PC-9 (cell line): ENCODE results near the gene IMMP2L. TPM values are rescaled to one million over a fixed set of nuclear protein-coding genes. Genes with fewer than 3 reads are reported as not detected.

Source experiments
- BruUV-seq: library from RNA; stranded (reverse); fragments of 400-500 nt; replicated peaks from 2 replicates; lab custom pipeline; 2021; lab: Mats Ljungman, UMichigan
- CTCF ChIA-PET: fragments of 300-600 bp; sonication (Branson Sonifier 250); formaldehyde crosslinking; loops from one replicate; lab custom pipeline; 2022; ENCODE audit warnings: antibody characterized with exemption; lab: Charles Lee
- POLR2A ChIA-PET: fragments of 300-600 bp; sonication (Branson Sonifier 250); formaldehyde crosslinking; loops from one replicate; lab custom pipeline; 2022; ENCODE audit warnings: antibody characterized with exemption; ENCODE audit not compliant: unreplicated experiment; lab: Charles Lee
- DNase-seq, 2 experiments: peaks; one replicate each; pipeline versions ENCODE4 v3.0.0 to v3.0.0-alpha.2; 2015 to 2022; ENCODE audit warnings: mixed read lengths in 1 of 2
- H2AFZ ChIP-seq: fragments of 200-600 bp; sonication (generic); 2 replicates; pipeline ENCODE4 v1.8.1; 2017; ENCODE audit warnings: antibody characterized with exemption
- H3F3A ChIP-seq: fragments of 200-600 bp; sonication (generic); 2 replicates; pipeline ENCODE4 v1.8.1; 2017; ENCODE audit warnings: antibody characterized with exemption, mild to moderate bottlenecking, low read depth; ENCODE audit not compliant: insufficient read depth
- H3K27ac ChIP-seq: fragments of 200-600 bp; sonication (generic); 2 replicates; pipeline ENCODE4 v1.6.1; 2016; ENCODE audit warnings: mixed run types
- H3K27me3 ChIP-seq: fragments of 200-600 bp; sonication (generic); 2 replicates; pipeline ENCODE4 v1.6.1; 2016; ENCODE audit warnings: low read depth, mixed run types; ENCODE audit not compliant: insufficient read depth
- H3K36me3 ChIP-seq: fragments of 200-600 bp; sonication (generic); 2 replicates; pipeline ENCODE4 v1.6.1; 2016; ENCODE audit warnings: low read depth, mixed run types
- H3K4me1 ChIP-seq: fragments of 200-600 bp; sonication (generic); replicated peaks from 2 replicates; pipeline ENCODE4 v1.6.1; 2016; ENCODE audit warnings: mixed run types; ENCODE audit not compliant: insufficient read depth
- H3K4me2 ChIP-seq: fragments of 200-600 bp; sonication (generic); 2 replicates; pipeline ENCODE4 v1.6.1; 2017; ENCODE audit warnings: mixed run types
- H3K4me3 ChIP-seq: fragments of 200-600 bp; sonication (generic); 2 replicates; pipeline ENCODE4 v1.6.1; 2016; ENCODE audit warnings: mixed run types
- H3K79me2 ChIP-seq: fragments of 200-600 bp; sonication (generic); 2 replicates; pipeline ENCODE4 v1.6.1; 2017; ENCODE audit warnings: low read depth, mixed run types
- H3K9me2 ChIP-seq: fragments of 200-600 bp; sonication (generic); 2 replicates; pipeline ENCODE4 v1.8.1; 2017; ENCODE audit warnings: mild to moderate bottlenecking; ENCODE audit not compliant: insufficient read depth
- H3K9me3 ChIP-seq: fragments of 200-600 bp; sonication (generic); 2 replicates; pipeline ENCODE4 v1.8.1; 2016; ENCODE audit warnings: low read depth; ENCODE audit not compliant: insufficient read depth
- H4K20me1 ChIP-seq: fragments of 200-600 bp; sonication (generic); 2 replicates; pipeline ENCODE4 v1.8.1; 2017; ENCODE audit not compliant: insufficient read depth
- EZH2 ChIP-seq: fragments of 200-600 bp; sonication (generic); IDR thresholded peaks from 2 replicates; pipeline ENCODE4 v1.8.0; 2017; ENCODE audit warnings: antibody characterized with exemption, low read depth
- intact Hi-C: fragments of 100-400 bp; cut with micrococcal nuclease; formaldehyde crosslinking; loops from one replicate; pipeline ENCODE4 v1.10.0; 2022; ENCODE audit not compliant: unreplicated experiment
- total RNA-seq: library from RNA; stranded (reverse); gene quantifications from 2 replicates; pipeline ENCODE4 v1.2.3, GENCODE V29; 2021
- TF ChIP-seq, protein P1 (sequence below): fragments of 200-600 bp; sonication (generic); conservative IDR thresholded peaks from 2 replicates; pipeline ENCODE4 v1.6.1; 2017; ENCODE audit warnings: mixed run types, antibody characterized with exemption, mild to moderate bottlenecking, moderate library complexity

The IMMP2L gene
- total RNA-seq, 1 experiment from 2014 or later = 40.5 TPM

DNA sequence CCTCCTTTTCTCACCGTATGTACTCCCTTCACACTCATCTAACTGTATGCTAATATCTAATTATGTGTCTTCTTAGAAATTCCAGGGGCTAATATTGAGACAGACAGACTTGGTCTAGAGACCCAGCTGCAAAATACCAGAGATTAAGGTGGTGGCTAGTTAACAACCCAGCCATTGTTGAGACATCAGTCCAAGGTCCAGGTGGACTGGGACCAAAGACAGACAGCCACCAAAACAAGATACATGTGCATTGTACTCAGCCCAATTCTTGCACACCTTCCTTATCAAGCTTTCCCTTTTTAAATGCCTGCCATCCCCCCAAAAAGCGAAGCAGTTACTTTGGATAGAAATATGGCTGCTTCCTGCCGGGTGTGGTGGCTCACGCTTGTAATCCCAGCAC is 514.7 kb downstream of the IMMP2L start:
- no peak overlapping the region for H3K4me3 ChIP-seq
- no peak overlapping the region for H2AFZ ChIP-seq
- H3K4me1 ChIP-seq = no peaks in the 10 kb centered on the region
- H3K9me3 ChIP-seq = no peaks in the 10 kb centered on the region
- H3K4me2 ChIP-seq = no peak overlapping the region
- no peak overlapping the region for H3K27ac ChIP-seq
- CTCF ChIA-PET = no interaction called here
- no peaks in the 10 kb centered on the region for H3K79me2 ChIP-seq
- H3K36me3 ChIP-seq = no peaks in the 10 kb centered on the region
- no peaks in the 10 kb centered on the region for H3K27me3 ChIP-seq
- no peak for DNase-seq
- intact Hi-C loops = no loop called here
- POLR2A ChIA-PET = no interaction called here
- BruUV-seq = no TSS peak
- H3K9me2 ChIP-seq = no peaks in the 10 kb centered on the region; the same call in 1 of the 2 replicates
- no peaks in the 10 kb centered on the region for H3F3A ChIP-seq
- no peaks in the 10 kb centered on the region for H4K20me1 ChIP-seq
- TF ChIP-seq, protein P1, sequence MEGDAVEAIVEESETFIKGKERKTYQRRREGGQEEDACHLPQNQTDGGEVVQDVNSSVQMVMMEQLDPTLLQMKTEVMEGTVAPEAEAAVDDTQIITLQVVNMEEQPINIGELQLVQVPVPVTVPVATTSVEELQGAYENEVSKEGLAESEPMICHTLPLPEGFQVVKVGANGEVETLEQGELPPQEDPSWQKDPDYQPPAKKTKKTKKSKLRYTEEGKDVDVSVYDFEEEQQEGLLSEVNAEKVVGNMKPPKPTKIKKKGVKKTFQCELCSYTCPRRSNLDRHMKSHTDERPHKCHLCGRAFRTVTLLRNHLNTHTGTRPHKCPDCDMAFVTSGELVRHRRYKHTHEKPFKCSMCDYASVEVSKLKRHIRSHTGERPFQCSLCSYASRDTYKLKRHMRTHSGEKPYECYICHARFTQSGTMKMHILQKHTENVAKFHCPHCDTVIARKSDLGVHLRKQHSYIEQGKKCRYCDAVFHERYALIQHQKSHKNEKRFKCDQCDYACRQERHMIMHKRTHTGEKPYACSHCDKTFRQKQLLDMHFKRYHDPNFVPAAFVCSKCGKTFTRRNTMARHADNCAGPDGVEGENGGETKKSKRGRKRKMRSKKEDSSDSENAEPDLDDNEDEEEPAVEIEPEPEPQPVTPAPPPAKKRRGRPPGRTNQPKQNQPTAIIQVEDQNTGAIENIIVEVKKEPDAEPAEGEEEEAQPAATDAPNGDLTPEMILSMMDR = no peak
- TF ChIP-seq EZH2 = no peak

DNA sequence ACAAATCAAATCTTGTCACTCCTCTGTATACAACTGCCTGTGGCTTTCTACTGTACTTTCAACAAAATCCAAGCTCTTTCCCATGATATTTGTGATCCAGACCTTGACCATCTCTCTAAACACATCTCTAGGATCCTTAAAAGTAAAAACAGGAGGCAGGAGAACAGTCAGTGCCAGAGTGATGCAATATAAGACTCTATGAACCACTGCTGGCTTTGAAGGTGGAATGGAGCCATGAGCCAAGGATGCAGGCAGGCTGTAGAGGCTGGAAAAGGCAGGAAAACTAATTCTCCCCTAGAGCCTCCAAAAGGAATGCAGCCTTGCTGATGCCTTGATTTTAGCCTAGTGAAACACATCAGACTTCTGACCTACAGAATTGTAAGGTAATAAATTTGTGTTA is 516.8 kb downstream of the IMMP2L start:
- CTCF ChIA-PET = no interaction called here

DNA sequence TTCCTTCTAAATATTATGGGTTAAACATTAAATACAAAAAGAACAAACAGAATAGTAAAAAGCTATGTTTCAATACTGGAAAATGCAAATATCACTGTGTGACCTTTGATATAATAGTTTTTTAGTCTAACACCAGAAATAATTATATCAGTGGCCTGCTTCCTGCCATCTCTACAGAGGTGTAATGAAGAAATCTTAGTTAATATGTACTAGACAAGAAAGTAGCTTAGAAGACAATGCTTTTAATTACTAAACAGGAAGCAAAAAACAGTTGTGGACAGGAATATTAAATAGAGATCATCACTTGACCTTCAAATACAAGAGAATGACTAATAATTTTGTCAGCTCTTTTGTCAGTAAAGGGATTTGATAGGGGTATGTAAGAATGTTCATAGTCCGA is 518.7 kb downstream of the IMMP2L start:
- POLR2A ChIA-PET = no interaction called here

More for the DNA sequence above, 516.8 kb downstream of the IMMP2L start:
- no peak for DNase-seq
- Histone ChIP-seq H3K27ac (no peak overlapping the region), H3K36me3 (no peaks in the 10 kb centered on the region), H3K9me2 (no peaks in the 10 kb centered on the region; the same call in 1 of the 2 replicates), H3K79me2 (no peaks in the 10 kb centered on the region), H3K9me3 (no peaks in the 10 kb centered on the region), H3K4me1 (no peaks in the 10 kb centered on the region), H2AFZ (no peak overlapping the region), H3K4me3 (no peak overlapping the region), H3F3A (no peaks in the 10 kb centered on the region), H3K27me3 (no peaks in the 10 kb centered on the region), H4K20me1 (no peaks in the 10 kb centered on the region), H3K4me2 (no peak overlapping the region)
- TF ChIP-seq, protein P1 = no peak
- TF ChIP-seq EZH2 = no peak
- POLR2A ChIA-PET = no interaction called here
- intact Hi-C loops = no loop called here
- BruUV-seq = no TSS peak

More for the DNA sequence above, 518.7 kb downstream of the IMMP2L start:
- no peaks in the 10 kb centered on the region for H3K9me3 ChIP-seq
- H3K27ac ChIP-seq = no peak overlapping the region
- no peaks in the 10 kb centered on the region for H3K27me3 ChIP-seq
- no peaks in the 10 kb centered on the region for H3K4me1 ChIP-seq
- no peak overlapping the region for H3K4me3 ChIP-seq
- no TSS peak for BruUV-seq
- H4K20me1 ChIP-seq = no peaks in the 10 kb centered on the region
- no peaks in the 10 kb centered on the region; the same call in 1 of the 2 replicates for H3K9me2 ChIP-seq
- no peak overlapping the region for H2AFZ ChIP-seq
- CTCF ChIA-PET = no interaction called here
- no peaks in the 10 kb centered on the region for H3K79me2 ChIP-seq
- intact Hi-C loops = no loop called here
- no peak for TF ChIP-seq EZH2
- TF ChIP-seq, protein P1 = no peak
- H3F3A ChIP-seq = no peaks in the 10 kb centered on the region
- no peak for DNase-seq
- H3K4me2 ChIP-seq = no peak overlapping the region
- no peaks in the 10 kb centered on the region for H3K36me3 ChIP-seq
